Neural cell (in vitro differentiated cells): ENCODE results near the gene PTCD1. TPM values are rescaled to one million over a fixed set of nuclear protein-coding genes. Genes with fewer than 3 reads are reported as not detected.

Experiments used
- H2AFZ ChIP-seq: fragments of 200-600, 300-800 bp; sonication (generic), shearing (Covaris generic); 2 replicates; pipeline ENCODE4 v1.6.0; 2014; ENCODE audit warnings: low read depth, mild to moderate bottlenecking, antibody characterized with exemption, low read length, moderate library complexity
- H3F3A ChIP-seq: fragments of 200-600 bp; shearing (Covaris generic); 2 replicates; pipeline ENCODE4 v1.6.1; 2016; ENCODE audit warnings: mild to moderate bottlenecking, moderate library complexity, mixed read lengths, antibody characterized with exemption, low read length; ENCODE audit not compliant: insufficient read depth, poor library complexity, severe bottlenecking
- H3K27ac ChIP-seq: fragments of 200-600, 300-800 bp; sonication (generic), shearing (Covaris generic); 2 replicates; pipeline ENCODE4 v1.5.1; 2014; ENCODE audit warnings: mild to moderate bottlenecking, low read length, moderate library complexity
- H3K27me3 ChIP-seq: fragments of 300-800, 200-600 bp; sonication (generic), shearing (Covaris generic); 2 replicates; pipeline ENCODE4 v1.6.0; 2014; ENCODE audit warnings: mild to moderate bottlenecking, low read depth, low read length, moderate library complexity; ENCODE audit not compliant: insufficient read depth
- H3K36me3 ChIP-seq: fragments of 300-800, 200-600 bp; sonication (generic), shearing (Covaris generic); 2 replicates; pipeline ENCODE4 v1.5.1; 2014; ENCODE audit warnings: mild to moderate bottlenecking, antibody characterized with exemption, low read length, moderate library complexity; ENCODE audit not compliant: insufficient read depth
- H3K4me2 ChIP-seq: fragments of 300-800, 200-600 bp; sonication (generic), shearing (Covaris generic); 2 replicates; pipeline ENCODE4 v1.6.0; 2014; ENCODE audit warnings: mild to moderate bottlenecking, low read length
- H3K4me3 ChIP-seq: fragments of 300-800, 200-600 bp; sonication (generic), shearing (Covaris generic); 2 replicates; pipeline ENCODE4 v1.5.1; 2014; ENCODE audit warnings: mild to moderate bottlenecking, low read length, moderate library complexity
- H3K79me2 ChIP-seq: fragments of 200-600 bp; shearing (Covaris generic); replicated peaks from 2 replicates; pipeline ENCODE4 v1.6.0; 2014; ENCODE audit warnings: mild to moderate bottlenecking, low read length, moderate library complexity; ENCODE audit not compliant: insufficient read depth
- H3K9ac ChIP-seq: fragments of 300-800, 200-600 bp; sonication (generic), shearing (Covaris generic); 2 replicates; pipeline ENCODE4 v1.6.1; 2016; ENCODE audit warnings: mild to moderate bottlenecking, low read length, mixed read lengths
- H3K9me2 ChIP-seq: fragments of 200-600 bp; shearing (Covaris generic); 2 replicates; pipeline ENCODE4 v1.6.1; 2016; ENCODE audit warnings: mild to moderate bottlenecking, low read length, mixed read lengths; ENCODE audit not compliant: insufficient read depth
- H3K9me3 ChIP-seq: fragments of 200-600, 300-800 bp; sonication (generic), shearing (Covaris generic); 2 replicates; pipeline ENCODE4 v1.6.1; 2016; ENCODE audit warnings: mild to moderate bottlenecking, mixed run types, low read length, moderate library complexity, mixed read lengths
- H4K20me1 ChIP-seq: fragments of 200-600 bp; shearing (Covaris generic); 2 replicates; pipeline ENCODE4 v1.6.1; 2016; ENCODE audit warnings: mild to moderate bottlenecking, mixed run types; ENCODE audit not compliant: insufficient read depth
- EP300 ChIP-seq: fragments of 450-650 bp; conservative IDR thresholded peaks from 2 replicates; pipeline ENCODE4 v1.6.1; 2014; ENCODE audit warnings: antibody characterized with exemption, mild to moderate bottlenecking, moderate library complexity; ENCODE audit not compliant: poor library complexity, severe bottlenecking
- EZH2 ChIP-seq: fragments of 200-600, 300-800 bp; shearing (Covaris generic), sonication (generic); IDR thresholded peaks from 2 replicates; pipeline ENCODE4 v1.6.1; 2014; ENCODE audit warnings: antibody characterized with exemption, low read length, borderline replicate concordance, mild to moderate bottlenecking; ENCODE audit not compliant: insufficient read depth, poor library complexity, severe bottlenecking
- MXI1 ChIP-seq: fragments of 450-650 bp; conservative IDR thresholded peaks from 2 replicates; pipeline ENCODE4 v1.6.1; 2014; ENCODE audit warnings: antibody characterized with exemption, mild to moderate bottlenecking; ENCODE audit not compliant: poor library complexity, severe bottlenecking
- POLR2AphosphoS5 ChIP-seq: IDR thresholded peaks from 2 replicates; pipeline ENCODE4 v1.6.1; 2012
- RAD21 ChIP-seq: fragments of 450-650 bp; conservative IDR thresholded peaks from 2 replicates; pipeline ENCODE4 v1.6.1; 2014; ENCODE audit warnings: antibody characterized with exemption, mild to moderate bottlenecking, moderate library complexity
- SMC3 ChIP-seq: fragments of 450-650 bp; conservative IDR thresholded peaks from 2 replicates; pipeline ENCODE4 v1.6.1; 2014; ENCODE audit warnings: antibody characterized with exemption, mild to moderate bottlenecking, moderate library complexity; ENCODE audit not compliant: poor library complexity
- TAF1 ChIP-seq: IDR thresholded peaks from 2 replicates; pipeline ENCODE4 v1.6.1; 2012; ENCODE audit warnings: low read depth
- polyA plus RNA-seq: library from polyadenylated mRNA; depleted of rRNA; stranded (reverse); fragments of >200 nt; gene quantifications from 2 replicates; pipeline ENCODE4 v1.2.3, GENCODE V29; 2014
- TF ChIP-seq, protein P1 (sequence below): fragments of 450-650 bp; IDR thresholded peaks from 2 replicates; pipeline ENCODE4 v1.5.1; 2014; ENCODE audit warnings: antibody characterized with exemption, mild to moderate bottlenecking, moderate library complexity; ENCODE audit not compliant: poor library complexity, severe bottlenecking
- TF ChIP-seq, protein P2 (sequence below): IDR thresholded peaks from 2 replicates; pipeline ENCODE4 v1.6.1; 2012; ENCODE audit warnings: borderline replicate concordance

PTCD1 gene
- polyA plus RNA-seq, 1 donor from 2014 or later = 4.0 TPM

DNA sequence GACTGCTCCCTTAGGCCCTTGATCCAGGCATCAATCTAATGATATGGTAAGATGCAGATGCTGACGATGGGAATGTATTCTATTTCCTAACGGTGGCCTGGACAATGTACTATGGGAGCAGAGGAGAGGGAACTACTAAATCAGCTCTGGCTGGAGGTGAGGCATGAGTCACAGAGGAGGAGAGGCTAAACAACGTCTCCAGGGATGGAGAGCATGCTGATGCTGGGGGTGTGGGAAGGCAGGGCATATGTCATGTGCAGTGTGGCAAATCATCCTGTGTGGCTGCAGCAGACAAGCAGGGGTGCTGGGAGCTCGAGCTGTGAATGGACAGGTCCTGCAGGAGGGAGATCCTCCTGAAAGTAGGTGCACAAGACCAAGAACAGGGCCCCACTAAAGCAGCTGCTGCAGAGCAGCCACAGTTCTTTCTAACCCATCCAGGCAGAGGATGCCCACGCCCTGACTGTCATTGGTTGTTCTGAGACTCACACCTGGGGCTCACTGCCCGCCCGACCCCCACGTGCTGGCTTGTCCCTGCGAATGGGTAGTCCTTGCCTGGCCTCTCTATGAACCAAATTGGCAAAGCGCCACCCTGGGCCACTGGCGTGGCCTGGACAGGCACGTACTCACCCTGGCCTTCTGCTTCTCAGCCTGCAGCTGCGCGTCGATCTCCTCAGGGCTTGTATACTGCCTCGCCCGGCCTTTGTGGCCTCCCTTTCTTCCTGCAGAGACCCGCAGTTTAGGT is 34.2 kb downstream of the PTCD1 start:
- Histone ChIP-seq H3K27ac (no peak overlapping the region), H3K9me3 (no peaks in the 10 kb centered on the region), H4K20me1 (no peaks in the 10 kb centered on the region), H3K9ac (no peak overlapping the region), H3K27me3 (no peaks in the 10 kb centered on the region), H3K9me2 (no peaks in the 10 kb centered on the region), H2AFZ (no peak overlapping the region), H3K4me3 (no peak overlapping the region), H3K79me2 (peaks cover 32% of the 10 kb centered on the region), H3K36me3 (no peaks in the 10 kb centered on the region), H3F3A (peaks cover under 1% of the 10 kb centered on the region), H3K4me2 (no peak overlapping the region)
- TF ChIP-seq MXI1 = no peak
- TF ChIP-seq EZH2 = no peak
- no peak for TF ChIP-seq TAF1
- TF ChIP-seq, protein P1, sequence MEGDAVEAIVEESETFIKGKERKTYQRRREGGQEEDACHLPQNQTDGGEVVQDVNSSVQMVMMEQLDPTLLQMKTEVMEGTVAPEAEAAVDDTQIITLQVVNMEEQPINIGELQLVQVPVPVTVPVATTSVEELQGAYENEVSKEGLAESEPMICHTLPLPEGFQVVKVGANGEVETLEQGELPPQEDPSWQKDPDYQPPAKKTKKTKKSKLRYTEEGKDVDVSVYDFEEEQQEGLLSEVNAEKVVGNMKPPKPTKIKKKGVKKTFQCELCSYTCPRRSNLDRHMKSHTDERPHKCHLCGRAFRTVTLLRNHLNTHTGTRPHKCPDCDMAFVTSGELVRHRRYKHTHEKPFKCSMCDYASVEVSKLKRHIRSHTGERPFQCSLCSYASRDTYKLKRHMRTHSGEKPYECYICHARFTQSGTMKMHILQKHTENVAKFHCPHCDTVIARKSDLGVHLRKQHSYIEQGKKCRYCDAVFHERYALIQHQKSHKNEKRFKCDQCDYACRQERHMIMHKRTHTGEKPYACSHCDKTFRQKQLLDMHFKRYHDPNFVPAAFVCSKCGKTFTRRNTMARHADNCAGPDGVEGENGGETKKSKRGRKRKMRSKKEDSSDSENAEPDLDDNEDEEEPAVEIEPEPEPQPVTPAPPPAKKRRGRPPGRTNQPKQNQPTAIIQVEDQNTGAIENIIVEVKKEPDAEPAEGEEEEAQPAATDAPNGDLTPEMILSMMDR = no peak
- TF ChIP-seq, protein P2, sequence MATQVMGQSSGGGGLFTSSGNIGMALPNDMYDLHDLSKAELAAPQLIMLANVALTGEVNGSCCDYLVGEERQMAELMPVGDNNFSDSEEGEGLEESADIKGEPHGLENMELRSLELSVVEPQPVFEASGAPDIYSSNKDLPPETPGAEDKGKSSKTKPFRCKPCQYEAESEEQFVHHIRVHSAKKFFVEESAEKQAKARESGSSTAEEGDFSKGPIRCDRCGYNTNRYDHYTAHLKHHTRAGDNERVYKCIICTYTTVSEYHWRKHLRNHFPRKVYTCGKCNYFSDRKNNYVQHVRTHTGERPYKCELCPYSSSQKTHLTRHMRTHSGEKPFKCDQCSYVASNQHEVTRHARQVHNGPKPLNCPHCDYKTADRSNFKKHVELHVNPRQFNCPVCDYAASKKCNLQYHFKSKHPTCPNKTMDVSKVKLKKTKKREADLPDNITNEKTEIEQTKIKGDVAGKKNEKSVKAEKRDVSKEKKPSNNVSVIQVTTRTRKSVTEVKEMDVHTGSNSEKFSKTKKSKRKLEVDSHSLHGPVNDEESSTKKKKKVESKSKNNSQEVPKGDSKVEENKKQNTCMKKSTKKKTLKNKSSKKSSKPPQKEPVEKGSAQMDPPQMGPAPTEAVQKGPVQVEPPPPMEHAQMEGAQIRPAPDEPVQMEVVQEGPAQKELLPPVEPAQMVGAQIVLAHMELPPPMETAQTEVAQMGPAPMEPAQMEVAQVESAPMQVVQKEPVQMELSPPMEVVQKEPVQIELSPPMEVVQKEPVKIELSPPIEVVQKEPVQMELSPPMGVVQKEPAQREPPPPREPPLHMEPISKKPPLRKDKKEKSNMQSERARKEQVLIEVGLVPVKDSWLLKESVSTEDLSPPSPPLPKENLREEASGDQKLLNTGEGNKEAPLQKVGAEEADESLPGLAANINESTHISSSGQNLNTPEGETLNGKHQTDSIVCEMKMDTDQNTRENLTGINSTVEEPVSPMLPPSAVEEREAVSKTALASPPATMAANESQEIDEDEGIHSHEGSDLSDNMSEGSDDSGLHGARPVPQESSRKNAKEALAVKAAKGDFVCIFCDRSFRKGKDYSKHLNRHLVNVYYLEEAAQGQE = no peak
- no peak for TF ChIP-seq SMC3
- no peak for TF ChIP-seq RAD21
- TF ChIP-seq POLR2AphosphoS5 = no peak
- no peak for TF ChIP-seq EP300

DNA sequence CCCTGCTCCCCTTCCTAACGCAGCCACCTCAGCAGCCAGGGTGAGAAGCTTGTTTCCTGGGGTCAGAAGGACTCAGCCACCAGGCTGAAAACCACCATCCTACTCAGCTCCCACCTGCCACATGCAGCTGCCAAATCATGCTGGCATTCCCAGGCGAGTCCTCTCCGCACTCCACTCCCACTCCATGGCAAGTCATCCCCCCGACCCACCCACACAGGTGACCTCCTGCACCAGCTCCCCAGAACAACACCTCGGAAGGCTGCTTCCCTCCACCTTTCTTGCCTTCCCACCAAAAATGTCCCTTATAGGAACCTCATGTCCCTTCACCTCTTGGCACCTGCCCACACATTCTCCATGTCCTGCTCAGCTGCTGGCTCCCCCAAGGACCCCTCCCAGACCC is 34.8 kb downstream of the PTCD1 start:
- H3K9ac ChIP-seq = no peak overlapping the region
- H2AFZ ChIP-seq = no peak overlapping the region
- no peak overlapping the region for H3K27ac ChIP-seq
- H3K4me3 ChIP-seq = no peak overlapping the region
- no peaks in the 10 kb centered on the region for H3K27me3 ChIP-seq
- H3K9me2 ChIP-seq = no peaks in the 10 kb centered on the region
- H3K36me3 ChIP-seq = no peaks in the 10 kb centered on the region
- H3K79me2 ChIP-seq = peaks cover 31% of the 10 kb centered on the region
- H3K9me3 ChIP-seq = no peaks in the 10 kb centered on the region
- TF ChIP-seq EZH2 = no peak
- TF ChIP-seq, protein P1 = no peak
- no peaks in the 10 kb centered on the region for H3F3A ChIP-seq
- no peaks in the 10 kb centered on the region for H4K20me1 ChIP-seq
- H3K4me2 ChIP-seq = no peak overlapping the region
